GM18867 (cell line): ENCODE results near the gene GRK3.

ENCODE experiments used
- ATAC-seq: cut with Tn5 transposase; IDR thresholded peaks from one replicate; pipeline ENCODE4 v1.9.1; 2021; ENCODE audit warnings: mild to moderate bottlenecking, moderate library complexity; ENCODE audit not compliant: unreplicated experiment

Gene GRK3

GRCh38 chr22:25722223-25722622 lies 157.7 kb downstream of the GRK3 start:
- no peak for ATAC-seq

- no peak for ATAC-seq
These were observed 158.2 kb downstream of the GRK3 start for GRCh38 chr22:25722626-25723025.

GRCh38 chr22:25726241-25726640 lies 161.8 kb downstream of the GRK3 start:
- ATAC-seq = no peak

- ATAC-seq = no peak
These were observed 163.6 kb downstream of the GRK3 start for GRCh38 chr22:25728071-25728470.

GRCh38 chr22:25729016-25729995 lies 164.8 kb downstream of the GRK3 start:
- ATAC-seq = no peak

GRCh38 chr22:25735650-25736049 lies 171.2 kb downstream of the GRK3 start:
- no peak for ATAC-seq

- ATAC-seq = no peak
These were observed 172.0 kb downstream of the GRK3 start for GRCh38 chr22:25736378-25737011.

GRCh38 chr22:25739659-25740344 lies 175.3 kb downstream of the GRK3 start:
- no peak for ATAC-seq

- ATAC-seq = no peak
These were observed 177.5 kb downstream of the GRK3 start, which contains the start of gene MYO18B for GRCh38 chr22:25741692-25742626. MYO18B (plus strand) TSS chr22:25742188; CDS start chr22:25761093, 18,905 bp downstream.

- ATAC-seq = no peak
These were observed 178.6 kb downstream of the GRK3 start for GRCh38 chr22:25742918-25743708.

GRCh38 chr22:25744694-25745093 lies 180.2 kb downstream of the GRK3 start:
- no peak for ATAC-seq

- no peak for ATAC-seq
These were observed 181.0 kb downstream of the GRK3 start for GRCh38 chr22:25745341-25746011.

- no peak for ATAC-seq
These were observed 181.5 kb downstream of the GRK3 start for GRCh38 chr22:25746012-25746373.

GRCh38 chr22:25747245-25747944 lies 182.9 kb downstream of the GRK3 start:
- no peak for ATAC-seq

GRCh38 chr22:25748140-25748539 lies 183.7 kb downstream of the GRK3 start:
- ATAC-seq = no peak

GRCh38 chr22:25748704-25749103 lies 184.2 kb downstream of the GRK3 start:
- no peak for ATAC-seq

GRCh38 chr22:25749420-25750169 lies 185.1 kb downstream of the GRK3 start:
- peak; percentile 63 for ATAC-seq
